GM23338 (cell line): Measurements from ENCODE around the gene CACNA1S. TPM values are rescaled to one million over a fixed set of nuclear protein-coding genes. Genes with fewer than 3 reads are reported as not detected.

Experiments used
- ATAC-seq: fragments of 200-7000 bp; cut with Tn5 transposase; 3 replicates; pipeline ENCODE4 v1.9.1; 2020
- DNase-seq: peaks from one replicate; pipeline ENCODE4 v3.0.0-alpha.2; 2015; ENCODE audit warnings: low spot score
- H2AFZ ChIP-seq: fragments of 200-600 bp; sonication (generic); 2 replicates; pipeline ENCODE4 v1.8.0; 2016; ENCODE audit warnings: antibody characterized with exemption, mild to moderate bottlenecking, moderate library complexity
- H3F3A ChIP-seq: fragments of 200-600 bp; sonication (generic); replicated peaks from 2 replicates; pipeline ENCODE4 v1.8.0; 2017; ENCODE audit warnings: antibody characterized with exemption, mixed run types, low read depth
- H3K27ac ChIP-seq: fragments of 200-600 bp; sonication (generic); 2 replicates; pipeline ENCODE4 v1.6.1; 2016; ENCODE audit warnings: low read depth
- H3K27me3 ChIP-seq: fragments of 200-600 bp; sonication (generic); 2 replicates; pipeline ENCODE4 v1.8.0; 2016; ENCODE audit warnings: mild to moderate bottlenecking, mixed run types, moderate library complexity; ENCODE audit not compliant: insufficient read depth
- H3K36me3 ChIP-seq: fragments of 200-600 bp; sonication (generic); 2 replicates; pipeline ENCODE4 v1.8.0; 2016; ENCODE audit warnings: mild to moderate bottlenecking; ENCODE audit not compliant: insufficient read depth
- H3K4me1 ChIP-seq: fragments of 200-600 bp; sonication (generic); 2 replicates; pipeline ENCODE4 v1.8.0; 2016; ENCODE audit warnings: mild to moderate bottlenecking, moderate library complexity; ENCODE audit not compliant: insufficient read depth
- H3K4me2 ChIP-seq: fragments of 200-600 bp; sonication (generic); 2 replicates; pipeline ENCODE4 v1.7.1; 2017; ENCODE audit warnings: mixed run types
- H3K4me3 ChIP-seq: fragments of 200-600 bp; sonication (generic); 2 replicates; pipeline ENCODE4 v1.6.1; 2016; ENCODE audit warnings: mixed run types
- H3K79me2 ChIP-seq: fragments of 200-600 bp; sonication (generic); replicated peaks from 2 replicates; pipeline ENCODE4 v1.8.0; 2017; ENCODE audit warnings: mild to moderate bottlenecking; ENCODE audit not compliant: insufficient read depth
- H3K9me2 ChIP-seq: fragments of 200-600 bp; sonication (generic); 2 replicates; pipeline ENCODE4 v1.8.0; 2017; ENCODE audit not compliant: insufficient read depth
- H4K20me1 ChIP-seq: fragments of 200-600 bp; sonication (generic); replicated peaks from 2 replicates; pipeline ENCODE4 v1.8.0; 2017; ENCODE audit warnings: mild to moderate bottlenecking; ENCODE audit not compliant: insufficient read depth
- H3K27ac Mint-ChIP-seq: 2 replicates; pipeline ENCODE4 v1.8.0; 2020; ENCODE audit warnings: inconsistent platforms, mild to moderate bottlenecking, moderate library complexity, mixed read lengths
- H3K27me3 Mint-ChIP-seq: 3 replicates; pipeline ENCODE4 v1.8.0; 2022; ENCODE audit warnings: low read depth, mild to moderate bottlenecking, moderate library complexity, mixed read lengths, inconsistent platforms; ENCODE audit not compliant: insufficient read depth, poor library complexity
- H3K36me3 Mint-ChIP-seq: 3 replicates; pipeline ENCODE4 v1.8.0; 2021; ENCODE audit warnings: low read depth, mild to moderate bottlenecking, inconsistent platforms, moderate library complexity, mixed read lengths
- H3K4me1 Mint-ChIP-seq: 3 replicates; pipeline ENCODE4 v1.8.0; 2020; ENCODE audit warnings: mild to moderate bottlenecking, inconsistent platforms, mixed read lengths
- H3K4me3 Mint-ChIP-seq: 3 replicates; pipeline ENCODE4 v1.8.0; 2021; ENCODE audit warnings: moderate library complexity, mild to moderate bottlenecking, inconsistent platforms, mixed read lengths
- H3K9me3 Mint-ChIP-seq: 3 replicates; pipeline ENCODE4 v1.8.0; 2020; ENCODE audit warnings: moderate library complexity, mild to moderate bottlenecking, inconsistent platforms, mixed read lengths
- CTCF ChIP-seq, 2 experiments: fragments of 200-600 bp in 1 of 2; sonication (generic) in 1 of 2; conservative IDR thresholded peaks; 2 replicates each; pipeline versions ENCODE4 v1.5.1 to v1.6.1; 2016 to 2017; ENCODE audit warnings: antibody characterized with exemption in 2 of 2, low read depth in 2 of 2, mild to moderate bottlenecking in 2 of 2, moderate library complexity in 1 of 2
- EZH2 ChIP-seq: fragments of 200-600 bp; sonication (generic); IDR thresholded peaks from one replicate; pipeline ENCODE4 v1.8.0; 2017; ENCODE audit warnings: antibody characterized with exemption, mild to moderate bottlenecking, low read depth; ENCODE audit not compliant: unreplicated experiment
- EZH2phosphoT487 ChIP-seq: fragments of 200-600 bp; sonication (generic); IDR thresholded peaks from one replicate; pipeline ENCODE4 v1.8.1; 2018; ENCODE audit warnings: antibody characterized with exemption; ENCODE audit not compliant: unreplicated experiment
- POLR2AphosphoS5 ChIP-seq: IDR thresholded peaks from 2 replicates; pipeline ENCODE4 v1.6.1; 2016; ENCODE audit warnings: antibody characterized with exemption, low read depth
- REST ChIP-seq: IDR thresholded peaks from one replicate; pipeline ENCODE4 v1.6.1; 2018; ENCODE audit warnings: antibody characterized with exemption; ENCODE audit not compliant: unreplicated experiment
- STAT1 ChIP-seq: IDR thresholded peaks from one replicate; pipeline ENCODE4 v1.6.1; 2016; ENCODE audit warnings: antibody characterized with exemption; ENCODE audit not compliant: unreplicated experiment
- ZNF114 ChIP-seq: fragments of 250-450 bp; sonication (Bioruptor Pico); IDR thresholded peaks from 2 replicates; pipeline ENCODE4 v1.5.0; 2020; ENCODE audit warnings: mild to moderate bottlenecking, moderate library complexity
- ZNF462 ChIP-seq: fragments of 250-450 bp; sonication (Bioruptor Pico); IDR thresholded peaks from 2 replicates; pipeline ENCODE4 v1.5.0; 2020; ENCODE audit warnings: mild to moderate bottlenecking, moderate library complexity
- polyA plus RNA-seq: library from polyadenylated mRNA; unstranded; fragments of >200 nt; fragmentation: Nextera tagmentation; extraction: Ambion mirVana; gene quantifications from 2 replicates; pipeline ENCODE4 v1.2.1, GENCODE V29; 2016
- total RNA-seq: library from RNA; depleted of rRNA; stranded (reverse); fragments of >200 nt; shearing (Covaris generic); gene quantifications from 2 replicates; pipeline ENCODE4 v1.2.3, GENCODE V29; 2014

Gene CACNA1S
- total and polyA plus RNA-seq, 2 experiments from 2014 or later, result 0.03 TPM; not detected in 1

GRCh38 chr1:201142011-201142848 lies 30.0 kb upstream of the CACNA1S start (continued):
- no peak for TF ChIP-seq ZNF462 (CRISPR knock-in tag)
- no peak for TF ChIP-seq POLR2AphosphoS5
- TF ChIP-seq EZH2, result no peak
- no peak for TF ChIP-seq STAT1

GRCh38 chr1:201141418-201141817 lies 29.2 kb upstream of the CACNA1S start:
- Histone ChIP-seq H3F3A (no peaks in the 10 kb centered on the region), H3K27me3 (no peaks in the 10 kb centered on the region), H4K20me1 (peaks cover 5% of the 10 kb centered on the region; the same call in 1 of the 2 replicates), H3K79me2 (no peaks in the 10 kb centered on the region), H3K4me2 (no peak overlapping the region), H3K36me3 (peaks cover 20% of the 10 kb centered on the region), H3K4me1 (no peaks in the 10 kb centered on the region), H3K9me2 (no peaks in the 10 kb centered on the region), H3K27ac (no peak overlapping the region), H3K4me3 (no peak overlapping the region), H2AFZ (no peak overlapping the region)
- peaks cover 78% of the 10 kb centered on the region for H3K36me3 Mint-ChIP-seq
- H3K27me3 Mint-ChIP-seq, result peaks cover 3% of the 10 kb centered on the region
- H3K27ac Mint-ChIP-seq, result no peak overlapping the region
- no peak for DNase-seq
- no peak overlapping the region for H3K4me3 Mint-ChIP-seq
- no peaks in the 10 kb centered on the region for H3K4me1 Mint-ChIP-seq
- ATAC-seq, result no peak
- H3K9me3 Mint-ChIP-seq, result no peaks in the 10 kb centered on the region
- TF ChIP-seq POLR2AphosphoS5 (no peak), EZH2phosphoT487 (no peak), ZNF114 (CRISPR knock-in tag) (no peak), REST (no peak), CTCF (conservative IDR thresholded peaks at IDR 0.05; ENCODE audit: low read depth in 2 of 2) (no peak)
